HepG2 (cell line): ENCODE data around the gene HTD2. TPM values are rescaled to one million over a fixed set of nuclear protein-coding genes. Genes with fewer than 3 reads are reported as not detected.
A peak's percentile ranks its signal among the peaks of the same experiment; 100 is the strongest.

Source experiments
- ARHGAP35 ChIP-seq: sonication (generic); formaldehyde crosslinking; IDR thresholded peaks from 2 replicates; pipeline ENCODE4 v1.9.0; 2022; ENCODE audit warnings: mild to moderate bottlenecking, inconsistent platforms, moderate library complexity, missing genetic modification reagents, borderline replicate concordance
- HMG20B ChIP-seq: conservative IDR thresholded peaks from 2 replicates; pipeline ENCODE4 v1.6.1; 2016; ENCODE audit warnings: missing genetic modification reagents, missing compliant biosample characterization
- SIN3A ChIP-seq: IDR thresholded peaks from 2 replicates; pipeline ENCODE4 v1.6.1; 2011; ENCODE audit warnings: low read depth, mild to moderate bottlenecking, control low read depth, low read length, borderline replicate concordance
- U2AF1 ChIP-seq: fragments of 200-400 bp; formaldehyde crosslinking; optimal IDR thresholded peaks from 2 replicates; pipeline ENCODE3; 2017; ENCODE audit warnings: mild to moderate bottlenecking, low read depth, low read length
- ZNF136 ChIP-seq: sonication (generic); formaldehyde crosslinking; IDR thresholded peaks from 2 replicates; pipeline ENCODE4 v1.8.1; 2022; ENCODE audit warnings: low read depth, mild to moderate bottlenecking, moderate library complexity, missing genetic modification reagents
- ZNF224 ChIP-seq: sonication (generic); formaldehyde crosslinking; IDR thresholded peaks from 2 replicates; pipeline ENCODE4 v1.5.0; 2020; ENCODE audit warnings: mild to moderate bottlenecking, missing genetic modification reagents
- ZNF547 ChIP-seq: sonication (generic); formaldehyde crosslinking; IDR thresholded peaks from 2 replicates; pipeline ENCODE4 v1.5.1; 2020; ENCODE audit warnings: mild to moderate bottlenecking, missing genetic modification reagents
- ZNF879 ChIP-seq: sonication (generic); formaldehyde crosslinking; IDR thresholded peaks from 2 replicates; pipeline ENCODE4 v1.8.1; 2023; ENCODE audit warnings: missing genetic modification reagents
- polyA plus RNA-seq, 8 experiments: library from polyadenylated mRNA; depleted of rRNA in 3 of 8; stranded (reverse) in 7 of 8; unstranded in 1 of 8; fragments of >200 nt; fragmentation: Illumina TruSeq in 4 of 8; extraction: Trizol in 4 of 8; gene quantifications; 2 replicates each; pipeline versions ENCODE4 v1.2.1 to v1.2.3, GENCODE V29; 2011 to 2016; ENCODE audit warnings: low read depth in 4 of 8, missing spikeins in 1 of 8, mixed read lengths in 1 of 8; ENCODE audit not compliant: insufficient read depth in 1 of 8
- total RNA-seq, 5 experiments: library from RNA; depleted of rRNA; stranded (reverse); fragments of >200 nt; fragmentation: Illumina TruSeq; extraction: Trizol; gene quantifications; 2 replicates each; pipeline ENCODE4 v1.2.3, GENCODE V29; 2016; ENCODE audit warnings: low read depth in 1 of 5
- TF ChIP-seq, protein P1 (sequence below): sonication (generic); formaldehyde crosslinking; IDR thresholded peaks from 2 replicates; pipeline ENCODE4 v1.5.0; 2020; ENCODE audit warnings: missing genetic modification reagents
- TF ChIP-seq, protein P2 (sequence below): sonication (generic); formaldehyde crosslinking; IDR thresholded peaks from 2 replicates; pipeline ENCODE4 v1.8.0; 2022; ENCODE audit warnings: missing genetic modification reagents, mild to moderate bottlenecking, borderline replicate concordance
- TF ChIP-seq, protein P3 (sequence below): sonication (generic); formaldehyde crosslinking; conservative IDR thresholded peaks from 2 replicates; pipeline ENCODE4 v1.8.1; 2023; ENCODE audit warnings: missing genetic modification reagents
- TF ChIP-seq, protein P4 (sequence below): sonication (generic); formaldehyde crosslinking; conservative IDR thresholded peaks from 2 replicates; pipeline ENCODE4 v1.4.0; 2020; ENCODE audit warnings: missing genetic modification reagents
- TF ChIP-seq, protein P5 (sequence below): sonication (generic); formaldehyde crosslinking; IDR thresholded peaks from 2 replicates; pipeline ENCODE4 v1.5.0; 2020; ENCODE audit warnings: mild to moderate bottlenecking, missing genetic modification reagents, borderline replicate concordance

Gene HTD2
- total and polyA plus RNA-seq, 2 of the 13 experiments (the other 11 are each of a cell fraction or from before 2014, with no cell fraction given), result 8.6 to 13.7 TPM

DNA sequence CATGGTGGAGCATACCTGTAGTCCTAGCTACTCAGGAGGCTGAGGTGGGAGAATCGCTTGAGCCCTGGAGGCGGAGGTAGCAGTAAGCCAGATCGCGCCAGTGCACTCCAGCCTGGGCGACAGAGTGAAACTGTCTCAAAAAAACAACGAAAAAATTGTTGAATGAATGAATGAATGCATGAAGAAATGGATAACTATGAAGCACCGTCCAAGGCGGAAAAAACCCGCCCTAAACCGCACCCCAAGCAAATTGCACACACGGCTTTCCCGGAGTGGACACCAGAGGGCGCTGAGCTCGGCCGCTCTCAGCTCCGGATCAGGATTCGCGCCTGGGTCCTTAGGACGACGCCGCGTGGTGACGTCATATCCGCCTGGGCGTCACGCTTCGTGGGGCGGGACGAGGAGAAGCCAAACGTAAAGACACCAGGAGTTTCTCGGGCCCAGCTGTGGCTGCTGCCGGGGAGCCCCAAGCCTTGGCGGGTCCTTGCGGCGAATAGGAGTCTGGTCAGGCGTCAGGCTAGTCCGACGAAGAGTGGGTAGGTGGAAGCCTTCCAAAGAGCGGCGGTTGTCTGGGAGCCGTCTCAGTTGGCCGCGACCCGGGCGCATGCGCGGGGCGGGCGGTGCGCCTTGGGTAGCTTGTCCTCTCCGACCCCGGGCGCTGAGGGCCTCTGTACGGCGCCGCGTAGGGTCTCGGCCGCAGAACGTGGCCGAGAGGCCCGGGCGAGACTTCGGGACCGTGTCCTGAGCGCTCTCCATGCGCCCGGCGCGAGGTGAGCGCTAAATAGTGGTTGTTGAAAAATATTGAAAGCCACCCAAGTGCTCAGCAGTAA lies at the start of gene HTD2, which contains the start of gene RPP14 (continued):
- TF ChIP-seq, protein P1, sequence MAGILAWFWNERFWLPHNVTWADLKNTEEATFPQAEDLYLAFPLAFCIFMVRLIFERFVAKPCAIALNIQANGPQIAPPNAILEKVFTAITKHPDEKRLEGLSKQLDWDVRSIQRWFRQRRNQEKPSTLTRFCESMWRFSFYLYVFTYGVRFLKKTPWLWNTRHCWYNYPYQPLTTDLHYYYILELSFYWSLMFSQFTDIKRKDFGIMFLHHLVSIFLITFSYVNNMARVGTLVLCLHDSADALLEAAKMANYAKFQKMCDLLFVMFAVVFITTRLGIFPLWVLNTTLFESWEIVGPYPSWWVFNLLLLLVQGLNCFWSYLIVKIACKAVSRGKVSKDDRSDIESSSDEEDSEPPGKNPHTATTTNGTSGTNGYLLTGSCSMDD (CRISPR knock-in tag), result no peak
- TF ChIP-seq U2AF1 (peak; percentile 53), HMG20B (0 out of 2 replicates have a peak, but pooled peaks have one; percentile 12), ZNF224 (CRISPR knock-in tag) (peak; percentile 72; the same call in 1 of the 2 replicates), ARHGAP35 (CRISPR knock-in tag) (peak; percentile 92), ZNF547 (CRISPR knock-in tag) (peak; percentile 64; the same call in 1 of the 2 replicates), ZNF136 (CRISPR knock-in tag) (peak; percentile 67; the same call in 1 of the 2 replicates), SIN3A (peak; percentile 53; the same call in 1 of the 2 replicates), ZNF879 (CRISPR knock-in tag) (no peak)
- TF ChIP-seq, protein P2, sequence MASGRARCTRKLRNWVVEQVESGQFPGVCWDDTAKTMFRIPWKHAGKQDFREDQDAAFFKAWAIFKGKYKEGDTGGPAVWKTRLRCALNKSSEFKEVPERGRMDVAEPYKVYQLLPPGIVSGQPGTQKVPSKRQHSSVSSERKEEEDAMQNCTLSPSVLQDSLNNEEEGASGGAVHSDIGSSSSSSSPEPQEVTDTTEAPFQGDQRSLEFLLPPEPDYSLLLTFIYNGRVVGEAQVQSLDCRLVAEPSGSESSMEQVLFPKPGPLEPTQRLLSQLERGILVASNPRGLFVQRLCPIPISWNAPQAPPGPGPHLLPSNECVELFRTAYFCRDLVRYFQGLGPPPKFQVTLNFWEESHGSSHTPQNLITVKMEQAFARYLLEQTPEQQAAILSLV (CRISPR knock-in tag), result peak; percentile 81
- TF ChIP-seq, protein P3, sequence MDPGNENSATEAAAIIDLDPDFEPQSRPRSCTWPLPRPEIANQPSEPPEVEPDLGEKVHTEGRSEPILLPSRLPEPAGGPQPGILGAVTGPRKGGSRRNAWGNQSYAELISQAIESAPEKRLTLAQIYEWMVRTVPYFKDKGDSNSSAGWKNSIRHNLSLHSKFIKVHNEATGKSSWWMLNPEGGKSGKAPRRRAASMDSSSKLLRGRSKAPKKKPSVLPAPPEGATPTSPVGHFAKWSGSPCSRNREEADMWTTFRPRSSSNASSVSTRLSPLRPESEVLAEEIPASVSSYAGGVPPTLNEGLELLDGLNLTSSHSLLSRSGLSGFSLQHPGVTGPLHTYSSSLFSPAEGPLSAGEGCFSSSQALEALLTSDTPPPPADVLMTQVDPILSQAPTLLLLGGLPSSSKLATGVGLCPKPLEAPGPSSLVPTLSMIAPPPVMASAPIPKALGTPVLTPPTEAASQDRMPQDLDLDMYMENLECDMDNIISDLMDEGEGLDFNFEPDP (CRISPR knock-in tag), result 0 out of 2 replicates have a peak, but pooled peaks have one; percentile 84
- TF ChIP-seq, protein P4, sequence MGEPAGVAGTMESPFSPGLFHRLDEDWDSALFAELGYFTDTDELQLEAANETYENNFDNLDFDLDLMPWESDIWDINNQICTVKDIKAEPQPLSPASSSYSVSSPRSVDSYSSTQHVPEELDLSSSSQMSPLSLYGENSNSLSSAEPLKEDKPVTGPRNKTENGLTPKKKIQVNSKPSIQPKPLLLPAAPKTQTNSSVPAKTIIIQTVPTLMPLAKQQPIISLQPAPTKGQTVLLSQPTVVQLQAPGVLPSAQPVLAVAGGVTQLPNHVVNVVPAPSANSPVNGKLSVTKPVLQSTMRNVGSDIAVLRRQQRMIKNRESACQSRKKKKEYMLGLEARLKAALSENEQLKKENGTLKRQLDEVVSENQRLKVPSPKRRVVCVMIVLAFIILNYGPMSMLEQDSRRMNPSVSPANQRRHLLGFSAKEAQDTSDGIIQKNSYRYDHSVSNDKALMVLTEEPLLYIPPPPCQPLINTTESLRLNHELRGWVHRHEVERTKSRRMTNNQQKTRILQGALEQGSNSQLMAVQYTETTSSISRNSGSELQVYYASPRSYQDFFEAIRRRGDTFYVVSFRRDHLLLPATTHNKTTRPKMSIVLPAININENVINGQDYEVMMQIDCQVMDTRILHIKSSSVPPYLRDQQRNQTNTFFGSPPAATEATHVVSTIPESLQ (CRISPR knock-in tag), result 0 out of 2 replicates have a peak, but pooled peaks have one; percentile 50
- TF ChIP-seq, protein P5, sequence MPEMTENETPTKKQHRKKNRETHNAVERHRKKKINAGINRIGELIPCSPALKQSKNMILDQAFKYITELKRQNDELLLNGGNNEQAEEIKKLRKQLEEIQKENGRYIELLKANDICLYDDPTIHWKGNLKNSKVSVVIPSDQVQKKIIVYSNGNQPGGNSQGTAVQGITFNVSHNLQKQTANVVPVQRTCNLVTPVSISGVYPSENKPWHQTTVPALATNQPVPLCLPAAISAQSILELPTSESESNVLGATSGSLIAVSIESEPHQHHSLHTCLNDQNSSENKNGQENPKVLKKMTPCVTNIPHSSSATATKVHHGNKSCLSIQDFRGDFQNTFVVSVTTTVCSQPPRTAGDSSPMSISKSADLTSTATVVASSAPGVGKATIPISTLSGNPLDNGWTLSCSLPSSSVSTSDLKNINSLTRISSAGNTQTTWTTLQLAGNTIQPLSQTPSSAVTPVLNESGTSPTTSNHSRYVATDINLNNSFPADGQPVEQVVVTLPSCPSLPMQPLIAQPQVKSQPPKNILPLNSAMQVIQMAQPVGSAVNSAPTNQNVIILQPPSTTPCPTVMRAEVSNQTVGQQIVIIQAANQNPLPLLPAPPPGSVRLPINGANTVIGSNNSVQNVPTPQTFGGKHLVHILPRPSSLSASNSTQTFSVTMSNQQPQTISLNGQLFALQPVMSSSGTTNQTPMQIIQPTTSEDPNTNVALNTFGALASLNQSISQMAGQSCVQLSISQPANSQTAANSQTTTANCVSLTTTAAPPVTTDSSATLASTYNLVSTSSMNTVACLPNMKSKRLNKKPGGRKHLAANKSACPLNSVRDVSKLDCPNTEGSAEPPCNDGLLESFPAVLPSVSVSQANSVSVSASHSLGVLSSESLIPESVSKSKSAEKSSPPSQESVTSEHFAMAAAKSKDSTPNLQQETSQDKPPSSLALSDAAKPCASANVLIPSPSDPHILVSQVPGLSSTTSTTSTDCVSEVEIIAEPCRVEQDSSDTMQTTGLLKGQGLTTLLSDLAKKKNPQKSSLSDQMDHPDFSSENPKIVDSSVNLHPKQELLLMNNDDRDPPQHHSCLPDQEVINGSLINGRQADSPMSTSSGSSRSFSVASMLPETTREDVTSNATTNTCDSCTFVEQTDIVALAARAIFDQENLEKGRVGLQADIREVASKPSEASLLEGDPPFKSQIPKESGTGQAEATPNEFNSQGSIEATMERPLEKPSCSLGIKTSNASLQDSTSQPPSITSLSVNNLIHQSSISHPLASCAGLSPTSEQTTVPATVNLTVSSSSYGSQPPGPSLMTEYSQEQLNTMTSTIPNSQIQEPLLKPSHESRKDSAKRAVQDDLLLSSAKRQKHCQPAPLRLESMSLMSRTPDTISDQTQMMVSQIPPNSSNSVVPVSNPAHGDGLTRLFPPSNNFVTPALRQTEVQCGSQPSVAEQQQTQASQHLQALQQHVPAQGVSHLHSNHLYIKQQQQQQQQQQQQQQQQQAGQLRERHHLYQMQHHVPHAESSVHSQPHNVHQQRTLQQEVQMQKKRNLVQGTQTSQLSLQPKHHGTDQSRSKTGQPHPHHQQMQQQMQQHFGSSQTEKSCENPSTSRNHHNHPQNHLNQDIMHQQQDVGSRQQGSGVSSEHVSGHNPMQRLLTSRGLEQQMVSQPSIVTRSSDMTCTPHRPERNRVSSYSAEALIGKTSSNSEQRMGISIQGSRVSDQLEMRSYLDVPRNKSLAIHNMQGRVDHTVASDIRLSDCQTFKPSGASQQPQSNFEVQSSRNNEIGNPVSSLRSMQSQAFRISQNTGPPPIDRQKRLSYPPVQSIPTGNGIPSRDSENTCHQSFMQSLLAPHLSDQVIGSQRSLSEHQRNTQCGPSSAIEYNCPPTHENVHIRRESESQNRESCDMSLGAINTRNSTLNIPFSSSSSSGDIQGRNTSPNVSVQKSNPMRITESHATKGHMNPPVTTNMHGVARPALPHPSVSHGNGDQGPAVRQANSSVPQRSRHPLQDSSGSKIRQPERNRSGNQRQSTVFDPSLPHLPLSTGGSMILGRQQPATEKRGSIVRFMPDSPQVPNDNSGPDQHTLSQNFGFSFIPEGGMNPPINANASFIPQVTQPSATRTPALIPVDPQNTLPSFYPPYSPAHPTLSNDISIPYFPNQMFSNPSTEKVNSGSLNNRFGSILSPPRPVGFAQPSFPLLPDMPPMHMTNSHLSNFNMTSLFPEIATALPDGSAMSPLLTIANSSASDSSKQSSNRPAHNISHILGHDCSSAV (CRISPR knock-in tag), result peak; percentile 67; the same call in 1 of the 2 replicates
